Measurements from ENCODE around the gene EIF2AK3.
"Not testable (repeated sequence)": the region's sequence is repeated elsewhere in the genome, so short reads cannot be mapped to it uniquely, and the experiment has no call there.

EIF2AK3 gene

DNA sequence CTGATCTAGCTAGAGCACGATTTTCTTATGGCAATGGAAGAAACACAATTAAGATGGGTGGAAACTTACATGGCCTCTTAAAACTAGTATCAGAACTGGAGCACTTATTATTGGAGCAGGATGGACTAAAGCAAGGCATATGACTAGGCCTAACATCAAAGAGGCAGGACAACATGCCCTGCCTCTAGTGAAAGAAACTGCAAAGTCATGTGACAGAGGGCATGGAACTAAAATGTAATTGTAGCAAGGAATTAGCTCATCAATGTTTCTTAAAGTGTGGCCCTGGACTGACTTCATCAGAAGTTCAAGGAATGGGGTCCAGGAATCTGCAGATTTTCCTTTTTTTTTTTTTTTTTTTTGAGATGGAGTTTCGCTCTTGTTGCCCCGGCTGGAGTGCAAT is 5.3 kb upstream of the EIF2AK3 start:
- no peak for DNase-seq

DNA sequence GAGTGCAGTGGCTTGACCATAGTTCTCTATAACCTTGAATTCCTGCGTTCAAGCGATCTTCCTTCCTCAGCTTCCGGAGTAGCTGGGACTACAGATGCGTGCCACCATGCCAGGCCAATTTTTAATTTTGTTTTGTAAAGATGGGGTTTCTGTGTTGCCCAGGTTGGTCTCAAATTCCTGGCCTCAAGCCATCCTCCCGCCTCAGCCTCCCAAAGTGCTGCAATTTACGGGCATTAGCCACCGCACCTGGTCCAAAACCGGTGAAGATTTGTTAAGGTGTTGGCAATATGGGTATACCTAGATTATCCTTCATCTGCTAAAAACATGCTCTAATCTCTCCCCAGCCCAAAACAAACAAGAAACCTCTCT is 1.3 kb upstream of the EIF2AK3 start:
- DNase-seq: no peak

DNA sequence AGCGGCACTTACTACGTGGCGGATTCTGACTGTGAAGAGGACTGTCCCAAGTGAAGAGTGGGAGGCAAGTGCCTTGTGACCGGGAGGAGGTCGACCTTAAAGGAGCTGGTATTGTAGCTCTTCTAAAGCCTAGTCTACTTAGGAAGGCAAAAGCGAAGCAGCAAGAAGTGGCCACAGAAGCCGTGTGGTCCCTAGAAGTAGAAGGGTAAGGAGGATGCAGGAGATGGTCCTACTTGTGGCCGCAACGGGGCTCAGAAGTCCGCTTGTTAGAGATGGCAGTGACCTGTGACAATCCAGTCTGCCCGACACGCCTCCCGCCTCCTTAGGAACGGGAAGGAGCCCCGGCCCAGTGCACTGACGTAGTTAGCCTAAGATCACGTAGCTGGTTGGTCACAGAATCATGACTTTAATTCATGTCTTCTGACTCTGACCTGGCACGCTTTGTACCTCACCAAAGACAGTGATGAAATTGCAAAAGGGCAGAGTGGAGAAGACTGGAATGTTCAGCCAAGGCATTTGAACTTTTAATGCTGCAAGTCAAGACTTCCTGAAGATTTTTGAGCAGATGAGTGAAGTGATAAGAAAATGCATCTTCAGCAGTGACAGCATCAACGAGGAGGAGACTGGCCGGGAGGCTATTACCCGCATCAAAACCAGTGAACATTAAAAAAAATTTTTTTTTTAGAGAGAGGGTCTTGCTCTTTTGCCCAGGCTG is 749 bp upstream of the EIF2AK3 start:
- peak; percentile 98 for DNase-seq

DNA sequence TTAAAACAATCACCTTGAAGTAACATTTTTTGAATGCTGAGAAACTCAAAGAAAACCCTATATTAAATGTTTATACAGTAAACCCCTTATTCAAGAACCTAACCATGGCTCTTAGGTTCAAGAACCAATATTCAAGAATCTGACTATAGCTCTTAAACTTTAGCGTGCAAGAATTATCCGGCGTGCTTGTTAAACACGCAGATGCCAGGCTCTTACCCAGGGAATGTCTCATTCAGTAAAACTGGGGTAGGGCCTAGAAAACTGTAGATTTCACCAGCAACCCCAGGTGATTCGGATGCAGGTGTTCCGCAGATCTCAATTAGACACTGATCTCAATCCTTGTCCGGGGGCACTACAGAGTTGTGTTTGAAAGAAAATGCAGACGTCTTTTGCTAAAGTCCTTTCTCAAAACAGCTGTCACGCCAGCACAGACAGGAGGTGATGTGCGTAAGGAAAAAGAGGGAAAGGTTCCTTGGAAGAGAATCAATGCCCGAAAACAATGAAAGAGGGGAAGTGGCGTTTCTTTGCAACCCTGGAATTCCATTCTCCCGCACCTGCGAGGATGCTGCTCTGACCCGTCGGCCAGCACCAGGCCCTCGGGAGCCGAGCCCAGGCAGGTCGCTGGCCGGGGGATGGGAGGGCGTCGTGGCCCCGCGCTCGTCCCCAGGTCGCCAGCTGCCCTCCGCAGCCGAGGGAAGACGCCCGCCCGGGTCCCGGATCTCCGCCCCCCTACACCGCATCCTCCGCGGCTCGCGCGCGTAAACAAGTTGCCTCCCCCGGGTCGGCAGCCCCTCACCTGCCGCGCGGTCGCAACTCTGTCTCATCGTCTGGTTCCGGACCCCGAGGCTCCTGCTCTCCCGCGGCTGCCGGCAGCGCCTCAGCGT is 851 bp downstream of the EIF2AK3 start:
- peak; percentile 30 for DNase-seq

DNA sequence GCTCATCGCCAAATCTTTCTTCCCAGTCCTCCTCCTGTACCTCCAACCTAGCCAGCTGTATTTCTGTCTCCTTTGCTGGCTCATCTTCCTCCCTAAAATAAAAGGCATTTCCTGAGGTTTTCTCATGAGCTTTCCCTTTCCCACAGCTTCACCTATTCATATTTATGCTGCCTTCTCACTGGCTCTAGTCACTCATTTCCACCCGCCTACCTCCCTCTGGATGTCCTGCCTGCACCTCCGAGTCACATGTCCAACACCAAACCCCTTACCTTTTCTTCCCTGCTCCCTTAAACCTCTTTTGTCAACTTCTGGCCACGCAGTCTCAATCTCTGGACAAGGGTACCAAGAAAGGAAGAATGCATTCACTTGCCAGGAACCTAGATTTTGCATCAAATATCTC is 2.8 kb downstream of the EIF2AK3 start:
- DNase-seq: no peak

DNA sequence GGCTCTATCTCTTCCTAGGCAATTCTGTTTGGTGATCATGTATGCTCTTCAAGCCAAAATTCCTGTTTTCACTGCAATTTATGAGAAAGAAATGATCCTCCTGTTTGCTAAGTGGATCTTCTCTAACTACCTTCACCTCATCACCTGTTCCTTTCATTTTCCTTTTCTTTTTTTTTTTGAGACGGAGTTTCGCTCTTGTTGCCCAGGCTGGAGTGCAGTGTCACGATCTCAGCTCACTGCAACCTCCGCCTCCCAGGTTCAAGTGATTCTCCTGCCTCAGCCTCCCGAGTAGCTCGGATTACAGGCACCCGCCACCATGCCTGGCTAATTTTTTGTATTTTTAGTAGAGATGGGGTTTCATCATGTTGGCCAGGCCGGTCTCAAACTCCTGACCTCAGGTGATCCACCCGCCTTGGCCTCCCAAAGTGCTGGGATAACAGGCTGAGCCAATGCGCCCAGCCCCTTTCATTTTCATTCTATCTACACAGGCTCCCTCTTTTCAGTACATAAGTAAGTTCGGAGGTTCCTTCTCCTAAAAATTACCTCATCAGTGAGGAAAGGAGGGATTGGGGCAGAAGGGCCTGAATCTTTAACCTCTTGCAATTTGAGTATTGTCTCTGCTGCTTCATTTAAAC is 3.3 kb downstream of the EIF2AK3 start:
- DNase-seq: not testable (repeated sequence)

DNA sequence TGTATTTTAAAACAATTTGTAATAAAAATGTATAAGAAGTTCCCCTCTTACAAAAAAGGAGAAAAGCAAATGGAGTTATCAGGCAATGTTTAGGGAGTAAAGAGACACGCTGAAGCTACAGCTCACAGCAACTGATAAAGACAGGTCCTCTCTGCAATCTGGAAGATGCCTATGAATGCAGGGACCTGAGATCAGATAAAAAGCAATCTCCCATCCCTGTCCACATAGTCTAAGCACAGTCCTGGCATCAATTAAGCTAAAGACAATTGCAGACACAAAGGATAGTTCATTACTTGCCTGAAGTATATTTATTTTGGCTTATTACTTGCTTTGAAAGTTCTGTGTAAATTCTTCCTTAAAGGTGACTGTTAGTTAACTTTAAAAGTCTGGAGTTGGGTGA is 5.0 kb downstream of the EIF2AK3 start:
- DNase-seq: no peak

DNA sequence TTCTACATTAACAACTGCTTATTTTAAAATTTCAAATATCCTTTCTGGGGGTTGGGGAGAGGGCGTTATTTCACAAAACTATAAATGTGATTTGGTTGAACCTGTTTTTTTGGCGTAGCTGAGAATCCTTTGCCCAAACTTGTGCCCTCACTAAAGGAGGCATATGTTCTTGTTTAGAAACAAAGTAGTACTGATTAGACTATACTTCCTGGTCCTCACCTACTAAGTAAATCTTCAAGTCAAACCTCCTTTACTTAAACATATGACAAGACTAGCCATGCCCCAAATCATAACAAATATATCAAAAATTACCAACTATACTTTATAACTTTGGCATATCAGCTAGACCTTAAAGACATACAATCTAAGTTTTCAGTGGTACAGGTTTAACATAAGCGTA is 5.8 kb downstream of the EIF2AK3 start:
- DNase-seq: no peak

DNA sequence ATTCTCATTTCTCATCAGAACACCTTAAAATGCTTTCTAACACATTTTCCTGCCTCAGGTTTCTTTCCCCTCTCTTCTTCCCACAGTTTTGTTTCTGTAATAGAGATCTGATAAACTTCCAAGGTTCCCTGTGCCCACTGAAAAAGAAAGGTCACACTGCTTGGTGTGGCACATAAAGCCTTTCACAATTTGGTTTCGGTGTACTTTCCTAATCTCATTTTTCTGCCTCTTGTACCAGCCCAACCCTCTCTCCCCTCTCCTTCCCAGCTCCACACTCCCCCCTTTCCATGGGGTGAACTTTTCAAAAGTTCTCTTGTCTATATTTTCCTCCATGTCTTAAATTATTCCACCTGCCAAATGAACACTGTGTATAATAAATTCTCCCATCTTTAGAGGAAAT is 7.2 kb downstream of the EIF2AK3 start:
- no peak for DNase-seq

DNA sequence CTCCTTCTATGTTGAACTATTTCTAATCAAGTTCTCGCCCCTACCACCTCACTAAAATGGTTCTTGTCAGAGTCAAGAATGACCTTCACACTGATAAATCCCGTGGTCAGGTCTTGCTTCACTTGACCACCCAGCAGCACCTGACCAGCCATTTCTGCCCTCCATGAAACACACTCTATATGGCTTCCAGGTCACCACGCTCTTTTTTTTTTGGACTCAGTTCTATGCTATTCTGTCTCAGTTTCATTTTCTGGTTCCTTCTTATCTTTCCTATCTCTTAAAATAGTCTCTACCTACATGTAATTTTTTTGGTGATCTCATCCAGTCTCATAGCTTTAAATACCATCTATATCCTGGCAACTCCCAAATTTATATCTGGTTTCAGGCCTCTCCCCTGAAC is 11.4 kb downstream of the EIF2AK3 start:
- no peak for DNase-seq

DNA sequence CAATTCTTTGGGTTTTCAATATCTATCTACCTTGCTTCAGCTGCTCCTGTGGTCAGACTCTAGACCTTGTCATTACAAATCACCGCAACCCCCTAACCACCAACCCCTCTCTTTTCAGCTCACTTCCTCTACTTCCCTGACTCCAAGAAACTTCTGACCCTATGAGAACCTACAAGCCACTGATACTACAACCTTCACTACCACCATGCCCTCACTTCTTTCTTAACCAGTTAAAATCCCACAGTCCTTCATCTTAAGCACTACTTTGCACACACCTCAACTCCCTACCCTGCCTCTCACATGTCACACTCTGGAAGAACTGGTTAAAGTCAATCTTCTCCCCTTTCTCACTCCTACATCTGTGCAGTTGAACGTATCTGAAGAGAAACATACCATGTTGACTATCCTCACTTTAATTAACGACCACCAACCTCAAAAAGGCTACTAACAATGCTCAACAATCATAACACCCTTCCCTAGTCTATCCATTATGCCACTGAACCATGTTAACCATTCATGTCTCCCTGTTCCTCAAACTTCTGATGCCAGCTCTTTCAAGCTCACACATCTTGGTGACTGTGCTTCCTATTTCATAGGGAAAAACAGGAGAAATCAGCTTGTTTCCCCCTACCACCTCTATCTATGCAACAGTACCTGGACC is 12.6 kb downstream of the EIF2AK3 start:
- DNase-seq: no peak

DNA sequence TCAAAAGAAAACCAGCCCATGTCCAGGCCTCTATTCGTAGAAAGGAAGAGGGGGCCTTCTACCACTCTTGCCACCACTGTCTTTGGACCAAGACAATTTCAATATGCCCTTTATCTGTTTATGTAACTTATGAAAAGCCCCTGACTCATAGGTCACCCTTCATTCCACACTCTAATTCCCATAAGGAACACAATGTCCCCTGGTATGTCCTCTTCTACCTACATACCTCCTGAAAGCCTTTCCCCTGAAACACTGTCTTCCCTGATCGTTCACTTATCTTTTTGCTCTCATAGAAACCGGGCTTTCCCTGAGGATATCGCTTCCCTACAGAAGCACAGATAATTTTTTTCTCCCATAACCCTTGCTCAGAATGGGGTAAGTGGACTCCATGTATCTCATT is 13.3 kb downstream of the EIF2AK3 start:
- no peak for DNase-seq

DNA sequence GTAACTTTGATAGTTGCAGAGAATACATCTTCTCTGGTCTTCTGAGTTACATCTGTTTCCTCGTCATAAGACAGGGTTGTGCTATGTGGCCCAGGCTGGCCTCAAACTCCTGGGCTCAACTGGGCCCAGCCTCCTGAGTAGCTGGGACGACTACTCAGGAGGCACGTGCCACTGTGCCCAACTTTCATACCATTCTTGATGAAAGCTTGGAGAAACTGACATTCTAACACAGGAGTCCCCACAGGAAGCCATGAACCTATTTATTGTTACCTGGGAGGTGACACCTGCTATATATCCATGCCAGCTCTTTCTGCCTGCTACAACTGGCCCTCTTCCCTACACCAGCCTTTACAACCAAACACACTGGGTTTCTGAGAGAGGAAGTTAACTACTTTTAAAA is 19.1 kb downstream of the EIF2AK3 start:
- no peak for DNase-seq

DNA sequence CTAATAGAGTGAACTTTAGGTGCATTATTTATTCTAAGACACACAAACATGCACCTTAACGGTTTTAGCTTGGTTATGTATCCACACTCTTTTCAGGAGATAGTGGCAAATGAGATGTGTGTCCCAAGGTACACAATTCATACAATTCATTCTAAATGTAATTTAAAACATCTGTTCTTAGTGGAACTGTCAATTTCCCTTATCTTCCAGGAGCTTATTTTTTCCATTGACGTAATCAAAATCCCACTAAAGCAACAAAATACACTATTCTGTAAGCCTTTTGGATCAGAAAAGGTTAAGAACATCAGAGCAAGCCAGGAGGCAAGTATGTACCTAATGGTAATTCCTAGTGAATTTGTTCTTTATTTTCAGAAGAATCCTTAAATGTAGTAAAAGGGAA is 19.8 kb downstream of the EIF2AK3 start:
- DNase-seq: no peak

DNA sequence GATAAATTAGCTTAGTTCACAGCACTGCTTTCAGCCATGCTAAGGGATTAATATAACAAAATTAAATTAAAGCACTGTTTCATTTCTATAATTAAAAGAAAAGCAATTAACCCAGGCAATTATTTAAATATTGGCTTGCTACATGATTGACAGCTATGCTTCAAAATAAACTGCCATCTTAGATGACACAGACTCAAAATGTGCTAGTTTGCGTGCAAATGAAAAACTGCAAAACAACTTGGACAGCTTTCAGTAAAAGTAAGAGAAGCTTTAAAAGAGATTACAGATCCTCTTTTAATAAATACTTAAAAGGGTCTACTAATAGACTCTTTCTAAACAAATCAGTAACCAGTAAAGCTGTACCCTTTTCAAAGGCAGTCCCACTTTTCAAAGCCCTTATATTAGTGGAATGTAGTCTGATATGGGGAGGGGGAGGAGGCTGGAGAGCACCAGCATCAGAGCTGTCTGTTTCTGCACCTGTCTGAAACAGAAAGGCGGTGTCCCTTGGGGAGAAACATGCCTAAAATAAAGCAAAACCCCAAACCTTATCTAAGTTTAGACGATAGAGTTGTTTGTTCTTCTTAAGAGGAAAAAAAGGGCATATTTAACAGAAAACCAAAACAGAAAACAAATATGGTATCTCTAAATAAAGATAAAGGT is 20.8 kb downstream of the EIF2AK3 start:
- DNase-seq: no peak

DNA sequence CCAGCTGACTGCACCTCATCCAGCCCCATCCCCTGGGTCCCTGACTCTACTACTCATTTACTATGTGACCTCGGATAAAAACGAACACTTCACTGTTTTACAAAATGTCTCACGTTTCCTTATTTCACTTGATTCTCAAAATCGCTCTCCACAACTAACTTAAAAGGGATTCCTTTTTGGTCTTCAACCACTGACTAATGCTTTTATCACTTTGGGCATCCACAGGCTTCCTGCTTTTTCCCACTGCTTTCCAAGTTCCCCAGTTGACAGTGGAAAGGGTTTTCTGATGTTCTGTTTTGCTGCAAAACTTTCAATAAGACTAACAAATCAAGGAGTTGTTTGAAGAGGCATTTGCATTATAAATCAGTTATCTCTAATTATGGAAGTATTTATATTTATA is 24.1 kb downstream of the EIF2AK3 start:
- DNase-seq: no peak

DNA sequence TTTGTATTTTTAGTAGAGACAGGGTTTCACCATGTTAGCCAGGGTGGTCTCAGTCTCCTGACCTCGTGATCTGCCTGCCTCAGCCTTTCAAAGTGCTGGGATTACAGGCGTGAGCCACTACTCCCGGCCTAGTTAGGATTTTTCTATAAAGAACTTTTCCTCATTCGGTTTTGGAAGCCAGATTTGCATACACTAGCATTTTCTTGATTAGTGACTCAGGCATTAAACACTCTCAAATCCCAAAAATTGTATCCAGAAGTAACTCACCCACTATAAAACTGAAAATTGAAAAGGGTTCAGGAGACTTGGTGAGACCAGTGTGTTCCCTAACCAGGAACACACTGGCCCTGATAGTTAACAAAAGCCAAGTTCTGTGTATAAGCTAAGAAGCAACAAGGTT is 25.2 kb downstream of the EIF2AK3 start:
- DNase-seq: no peak

DNA sequence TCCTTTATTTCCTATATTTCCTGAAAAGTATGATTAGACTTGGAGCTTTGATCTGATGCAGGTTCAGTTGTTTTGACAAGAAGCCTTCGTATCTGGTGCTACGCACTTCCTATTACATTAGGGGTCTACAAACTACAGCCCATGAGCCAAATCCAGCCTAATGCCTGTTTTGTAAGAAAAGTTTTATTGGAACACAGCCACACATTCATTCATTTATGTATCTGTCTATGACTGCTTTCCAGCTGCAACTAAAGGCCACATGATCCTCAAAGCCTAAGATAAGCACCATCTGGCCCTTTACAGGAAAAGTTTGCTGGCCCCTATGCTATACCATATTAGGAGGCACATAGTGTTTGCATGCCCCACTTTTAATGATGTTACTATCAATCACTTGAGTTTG is 26.0 kb downstream of the EIF2AK3 start:
- DNase-seq: no peak

DNA sequence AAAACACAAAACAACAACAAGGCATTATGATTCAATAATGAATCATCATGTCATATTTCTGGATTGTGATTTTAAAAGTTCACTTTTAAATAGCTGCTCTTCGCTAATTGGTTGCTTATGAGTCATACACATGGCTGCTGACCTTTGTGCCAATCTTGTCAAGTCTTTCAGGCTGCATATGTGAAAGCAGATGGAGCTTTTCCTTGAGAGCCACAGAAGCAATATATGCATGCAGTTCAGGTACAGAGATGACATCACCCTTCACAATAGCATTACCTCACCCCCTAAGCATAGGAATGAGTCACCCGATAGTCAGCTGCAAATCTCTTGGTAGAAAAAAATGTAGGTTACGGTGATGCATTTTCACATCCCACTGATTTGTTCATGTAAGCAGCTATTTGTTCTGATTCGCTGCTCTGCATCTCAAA is 27.2 kb downstream of the EIF2AK3 start:
- peak; percentile 82 for DNase-seq

DNA sequence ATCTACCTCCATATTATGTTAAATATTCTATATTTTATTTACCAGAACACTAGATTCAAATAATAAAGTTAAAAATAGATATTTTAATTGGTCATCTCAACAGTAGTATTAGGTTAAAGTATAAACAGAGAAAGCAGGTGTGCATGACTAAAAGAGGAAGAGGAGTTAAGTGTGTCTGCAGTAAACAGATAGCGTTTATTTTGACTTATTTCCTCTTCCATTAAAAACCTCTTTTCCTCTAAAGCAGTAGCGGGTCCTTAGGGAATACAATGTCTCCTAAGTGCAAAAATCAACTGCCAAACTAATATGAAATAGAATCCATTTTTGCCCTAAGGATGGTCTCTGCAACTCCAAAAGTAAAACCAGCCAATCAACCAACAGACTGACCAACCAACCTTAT is 27.7 kb downstream of the EIF2AK3 start:
- no peak for DNase-seq

DNA sequence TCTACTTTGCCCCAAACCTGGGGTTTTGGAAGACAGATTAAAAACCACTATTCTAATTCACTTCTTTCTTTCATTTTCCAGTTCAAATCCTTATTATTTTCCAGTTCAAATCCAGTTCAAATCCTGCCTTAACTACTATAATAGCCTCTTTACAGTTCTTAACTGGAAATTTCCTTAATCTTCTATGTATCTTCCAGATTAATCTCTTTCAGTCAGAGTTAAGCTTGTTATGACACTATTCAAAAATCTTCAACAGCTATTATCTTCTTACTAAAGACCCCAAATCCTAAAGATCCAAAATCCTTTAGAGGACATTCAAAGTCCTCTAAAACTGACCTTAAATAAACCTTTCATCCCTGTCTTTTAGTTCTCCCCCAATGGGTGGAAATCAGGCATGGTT is 30.1 kb downstream of the EIF2AK3 start:
- DNase-seq: no peak

DNA sequence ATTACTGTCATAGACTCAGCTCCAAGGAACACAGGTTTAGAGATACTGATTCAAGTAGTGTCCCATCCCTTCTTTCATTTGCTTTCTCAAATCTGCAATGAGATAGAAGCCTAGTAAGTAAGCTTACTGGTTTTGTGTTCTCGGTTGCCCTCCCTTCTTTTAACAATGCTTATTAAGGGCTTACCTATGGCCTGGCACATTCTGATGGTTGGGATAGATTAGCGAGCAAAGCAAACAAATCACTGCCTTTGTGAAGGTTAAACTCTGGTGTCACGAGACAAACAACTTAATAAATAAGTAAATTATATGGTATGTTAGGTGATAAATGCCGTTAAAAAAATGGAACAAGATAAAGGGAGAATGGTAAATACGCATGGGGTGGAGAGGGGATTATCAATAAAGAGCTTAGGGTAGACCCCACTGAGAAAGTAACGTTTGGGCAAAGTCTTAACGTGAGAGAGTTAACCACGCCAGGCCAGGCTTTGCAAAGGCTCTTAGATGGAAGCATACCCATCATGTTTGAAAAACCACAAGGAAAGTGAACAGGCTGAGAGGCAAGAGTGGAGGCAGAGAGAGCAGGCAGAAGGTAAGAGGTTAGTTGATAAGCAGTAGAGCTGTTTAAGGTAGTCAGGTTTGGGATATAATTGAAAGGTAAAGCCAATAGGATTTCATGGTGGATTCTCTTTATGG is 31.0 kb downstream of the EIF2AK3 start:
- no peak for DNase-seq

Data from suppressor macrophage treated with lipopolysaccharide for 4 hours (primary cell).